Stimulated activated CD4-positive, alpha-beta T cell treated with anti-CD3 and anti-CD28 coated beads, Interleukin-1b, Interleukin-23, amount 100 ng/mL, for 1 hour (primary cell): ENCODE results near the gene ARID4B.
"Not testable (repeated sequence)": the region's sequence is repeated elsewhere in the genome, so short reads cannot be mapped to it uniquely, and the experiment has no call there.

Source experiments
- DNase-seq, 2 donors: peaks; one replicate each; pipeline ENCODE4 v3.0.0-alpha.2; 2020; ENCODE audit warnings: low read depth in 2 of 2

ARID4B gene

GRCh38 chr1:235298758-235299157, 29.2 kb downstream of the ARID4B start:
- no peak for DNase-seq

GRCh38 chr1:235297579-235297978, 30.4 kb downstream of the ARID4B start:
- no peak for DNase-seq

- DNase-seq: no peak
Observed at GRCh38 chr1:235296729-235297128, 31.2 kb downstream of the ARID4B start.

- DNase-seq: no peak
Observed at GRCh38 chr1:235295902-235296350, 32.1 kb downstream of the ARID4B start.

- DNase-seq: no peak
Observed at GRCh38 chr1:235293322-235293942, 34.5 kb downstream of the ARID4B start.

- no peak for DNase-seq
Observed at GRCh38 chr1:235292790-235293189, 35.2 kb downstream of the ARID4B start.

- DNase-seq: no peak
Observed at GRCh38 chr1:235291599-235292091, 36.3 kb downstream of the ARID4B start.

- DNase-seq: no peak
Observed at GRCh38 chr1:235290740-235291502, 37.1 kb downstream of the ARID4B start.

- no peak for DNase-seq
Observed at GRCh38 chr1:235289859-235290739, 37.9 kb downstream of the ARID4B start.

- no peak for DNase-seq
Observed at GRCh38 chr1:235287208-235287882, 40.6 kb downstream of the ARID4B start.

GRCh38 chr1:235286667-235287066, 41.3 kb downstream of the ARID4B start:
- DNase-seq: no peak

GRCh38 chr1:235284231-235284769, 43.7 kb downstream of the ARID4B start:
- no peak for DNase-seq

GRCh38 chr1:235283636-235284035, 44.3 kb downstream of the ARID4B start:
- not testable (repeated sequence) for DNase-seq

GRCh38 chr1:235280467-235280866, 47.5 kb downstream of the ARID4B start:
- no peak for DNase-seq

- no peak for DNase-seq
Observed at GRCh38 chr1:235279694-235280093, 48.3 kb downstream of the ARID4B start.

- DNase-seq: no peak
Observed at GRCh38 chr1:235278915-235279292, 49.1 kb downstream of the ARID4B start.

GRCh38 chr1:235278233-235278914, 49.6 kb downstream of the ARID4B start:
- DNase-seq: no peak

- no peak for DNase-seq
Observed at GRCh38 chr1:235277709-235278108, 50.3 kb downstream of the ARID4B start.

GRCh38 chr1:235275836-235276235, 52.1 kb downstream of the ARID4B start:
- no peak for DNase-seq

GRCh38 chr1:235275223-235275622, 52.8 kb downstream of the ARID4B start:
- no peak for DNase-seq

GRCh38 chr1:235272851-235273250, 55.1 kb downstream of the ARID4B start:
- DNase-seq: no peak
